HEK293 (cell line): ENCODE data around the gene GPAM.
A peak's percentile ranks its signal among the peaks of the same experiment; 100 is the strongest.
"Not testable (repeated sequence)": the region's sequence is repeated elsewhere in the genome, so short reads cannot be mapped to it uniquely, and the experiment has no call there.

ENCODE experiments used
- CTCF ChIA-PET: fragments of 350-600 bp; formaldehyde crosslinking; extraction: SDS; loops from one replicate; lab custom pipeline; 2021; ENCODE audit warnings: antibody characterized with exemption; lab: Yijun Ruan, JAX
- POLR2A ChIA-PET: fragments of 300-600 bp; formaldehyde crosslinking; extraction: SDS; loops from one replicate; lab custom pipeline; 2020; ENCODE audit warnings: antibody characterized with exemption, inconsistent platforms; lab: Yijun Ruan, JAX
- H3K27ac ChIP-seq: fragments of 200-500 bp; sonication (Bioruptor generic); 2 replicates; pipeline ENCODE4 v1.5.1; 2014; ENCODE audit warnings: low read depth, low read length, control low read depth, inconsistent platforms; ENCODE audit errors: extremely low read depth
- H3K36me3 ChIP-seq, 2 experiments: fragments of 200-500 bp in 1 of 2; sonication (Bioruptor generic) in 1 of 2; 1 replicate in 1 of 2; 2 replicates in 1 of 2; pipeline ENCODE4 v1.5.1; 2014 to 2017; ENCODE audit warnings: inconsistent platforms in 2 of 2, low read length in 2 of 2; ENCODE audit not compliant: control insufficient read depth in 2 of 2, insufficient read depth in 1 of 2
- H3K4me1 ChIP-seq: fragments of 200-500 bp; sonication (Bioruptor generic); 2 replicates; pipeline ENCODE4 v1.5.1; 2014; ENCODE audit warnings: mild to moderate bottlenecking, low read length, inconsistent platforms; ENCODE audit not compliant: control insufficient read depth, insufficient read depth
- H3K4me3 ChIP-seq: 2 replicates; pipeline ENCODE4 v1.5.1; 2011; ENCODE audit warnings: low read depth, mild to moderate bottlenecking, control low read depth, low read length, moderate library complexity
- H3K9me3 ChIP-seq: fragments of 200-500 bp; sonication (Bioruptor generic); 2 replicates; pipeline ENCODE4 v1.5.1; 2014; ENCODE audit warnings: low read depth, low read length, inconsistent platforms; ENCODE audit not compliant: control insufficient read depth, insufficient read depth
- BCL11B ChIP-seq: fragments of 450-650 bp; formaldehyde crosslinking; IDR thresholded peaks from 2 replicates; pipeline ENCODE4 v1.5.1; 2016; ENCODE audit warnings: low read depth, missing biosample characterization, missing genetic modification characterization
- RBAK ChIP-seq: fragments of 450-650 bp; formaldehyde crosslinking; IDR thresholded peaks from 2 replicates; pipeline ENCODE4 v1.5.1; 2016; ENCODE audit warnings: missing biosample characterization, missing genetic modification characterization
- SETDB1 ChIP-seq: IDR thresholded peaks from one replicate; pipeline ENCODE4 v1.6.1; 2017; ENCODE audit warnings: mild to moderate bottlenecking, low read length, moderate library complexity, mixed read lengths; ENCODE audit not compliant: insufficient read length
- ZBTB49 ChIP-seq: fragments of 450-650 bp; formaldehyde crosslinking; IDR thresholded peaks from 2 replicates; pipeline ENCODE4 v1.5.1; 2016; ENCODE audit warnings: missing biosample characterization, missing genetic modification characterization, low read depth
- ZFP37 ChIP-seq: fragments of 450-650 bp; formaldehyde crosslinking; IDR thresholded peaks from 2 replicates; pipeline ENCODE4 v1.5.1; 2016; ENCODE audit warnings: missing biosample characterization, missing genetic modification characterization
- ZNF146 ChIP-seq: fragments of 450-650 bp; formaldehyde crosslinking; IDR thresholded peaks from 2 replicates; pipeline ENCODE4 v1.5.1; 2016; ENCODE audit warnings: missing biosample characterization, missing genetic modification characterization
- ZNF211 ChIP-seq: fragments of 450-650 bp; formaldehyde crosslinking; IDR thresholded peaks from 2 replicates; pipeline ENCODE4 v1.5.1; 2016; ENCODE audit warnings: low read depth, missing biosample characterization, missing genetic modification characterization
- ZNF292 ChIP-seq: fragments of 450-650 bp; formaldehyde crosslinking; IDR thresholded peaks from 2 replicates; pipeline ENCODE4 v1.5.1; 2016; ENCODE audit warnings: low read depth, missing biosample characterization, missing genetic modification characterization, borderline replicate concordance
- ZNF37A ChIP-seq: fragments of 450-650 bp; IDR thresholded peaks from 2 replicates; pipeline ENCODE4 v1.5.1; 2018; ENCODE audit warnings: missing biosample characterization, missing genetic modification characterization
- ZNF510 ChIP-seq: fragments of 450-650 bp; formaldehyde crosslinking; IDR thresholded peaks from 2 replicates; pipeline ENCODE4 v1.5.1; 2018; ENCODE audit warnings: mild to moderate bottlenecking, missing genetic modification characterization, missing biosample characterization; ENCODE audit not compliant: insufficient replicate concordance
- ZNF548 ChIP-seq: fragments of 450-650 bp; formaldehyde crosslinking; IDR thresholded peaks from 2 replicates; pipeline ENCODE4 v1.5.1; 2016; ENCODE audit warnings: missing biosample characterization, missing genetic modification characterization
- ZNF626 ChIP-seq: fragments of 450-650 bp; sonication (Bioruptor Pico); formaldehyde crosslinking; IDR thresholded peaks from 2 replicates; pipeline ENCODE4 v1.5.1; 2018; ENCODE audit warnings: missing biosample characterization, missing genetic modification characterization, inconsistent platforms
- ZNF660 ChIP-seq: fragments of 450-650 bp; IDR thresholded peaks from 2 replicates; pipeline ENCODE4 v1.5.1; 2018; ENCODE audit warnings: missing biosample characterization, mild to moderate bottlenecking, missing genetic modification characterization
- ZNF670 ChIP-seq: fragments of 450-650 bp; formaldehyde crosslinking; IDR thresholded peaks from 2 replicates; pipeline ENCODE4 v1.5.1; 2016; ENCODE audit warnings: missing biosample characterization, missing genetic modification characterization, low read depth
- ZNF692 ChIP-seq: fragments of 450-650 bp; formaldehyde crosslinking; IDR thresholded peaks from 2 replicates; pipeline ENCODE4 v1.5.1; 2016; ENCODE audit warnings: missing biosample characterization, missing genetic modification characterization
- ZNF776 ChIP-seq: fragments of 450-650 bp; formaldehyde crosslinking; IDR thresholded peaks from 2 replicates; pipeline ENCODE4 v1.5.0; 2017; ENCODE audit warnings: missing biosample characterization, missing genetic modification characterization, borderline replicate concordance
- ZNF792 ChIP-seq: fragments of 450-650 bp; formaldehyde crosslinking; IDR thresholded peaks from 2 replicates; pipeline ENCODE4 v1.5.1; 2016; ENCODE audit warnings: missing biosample characterization, missing genetic modification characterization
- ZSCAN23 ChIP-seq: fragments of 450-650 bp; formaldehyde crosslinking; IDR thresholded peaks from 2 replicates; pipeline ENCODE4 v1.5.1; 2016; ENCODE audit warnings: missing biosample characterization, missing genetic modification characterization
- ZSCAN30 ChIP-seq: fragments of 450-650 bp; IDR thresholded peaks from 2 replicates; pipeline ENCODE4 v1.5.1; 2018; ENCODE audit warnings: missing biosample characterization, mild to moderate bottlenecking, missing genetic modification characterization, moderate library complexity
- ZSCAN4 ChIP-seq: fragments of 450-650 bp; formaldehyde crosslinking; IDR thresholded peaks from 2 replicates; pipeline ENCODE4 v1.5.1; 2017; ENCODE audit warnings: missing biosample characterization, missing genetic modification characterization
- TF ChIP-seq, protein P1 (sequence below): fragments of 450-650 bp; formaldehyde crosslinking; optimal IDR thresholded peaks from 2 replicates; pipeline ENCODE3; 2016; ENCODE audit warnings: missing biosample characterization, mild to moderate bottlenecking, missing genetic modification characterization
- TF ChIP-seq, protein P2 (sequence below): fragments of 450-650 bp; formaldehyde crosslinking; IDR thresholded peaks from 2 replicates; pipeline ENCODE4 v1.5.0; 2017; ENCODE audit warnings: missing biosample characterization, missing genetic modification characterization, borderline replicate concordance

The GPAM gene

GRCh38 chr10:112197662-112198061, 14.1 kb upstream of the GPAM start:
- CTCF ChIA-PET, POLR2A ChIA-PET: not testable (repeated sequence)
- peak; percentile 64; the same call in 1 of the 2 replicates for TF ChIP-seq ZNF146 (tag by site-specific recombination)

DNA sequence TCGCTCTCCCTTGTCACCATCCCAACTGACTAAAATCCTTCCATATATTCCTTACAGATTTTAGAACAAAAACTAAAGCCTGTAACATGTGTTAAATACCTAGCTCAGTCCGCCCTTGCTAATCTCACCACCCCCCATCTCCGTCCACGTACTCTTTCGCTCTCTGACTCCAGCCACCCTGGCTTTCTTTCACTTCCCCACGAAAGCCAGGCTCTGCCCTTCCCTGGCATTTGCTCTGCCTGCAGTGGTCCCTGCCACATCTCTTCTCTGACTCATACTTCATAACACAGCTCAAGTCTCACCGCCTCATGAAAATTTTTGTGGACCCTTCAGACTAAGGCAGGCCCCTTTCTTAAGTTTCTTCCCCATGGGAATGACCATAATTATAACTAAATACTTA, 11.7 kb upstream of the GPAM start:
- TF ChIP-seq ZNF211 (tag by site-specific recombination) (no peak), SETDB1 (no peak), ZNF510 (tag by site-specific recombination) (no peak), ZNF37A (tag by site-specific recombination) (no peak), ZBTB49 (tag by site-specific recombination) (no peak), ZNF660 (tag by site-specific recombination) (no peak)
- TF ChIP-seq, protein P1, sequence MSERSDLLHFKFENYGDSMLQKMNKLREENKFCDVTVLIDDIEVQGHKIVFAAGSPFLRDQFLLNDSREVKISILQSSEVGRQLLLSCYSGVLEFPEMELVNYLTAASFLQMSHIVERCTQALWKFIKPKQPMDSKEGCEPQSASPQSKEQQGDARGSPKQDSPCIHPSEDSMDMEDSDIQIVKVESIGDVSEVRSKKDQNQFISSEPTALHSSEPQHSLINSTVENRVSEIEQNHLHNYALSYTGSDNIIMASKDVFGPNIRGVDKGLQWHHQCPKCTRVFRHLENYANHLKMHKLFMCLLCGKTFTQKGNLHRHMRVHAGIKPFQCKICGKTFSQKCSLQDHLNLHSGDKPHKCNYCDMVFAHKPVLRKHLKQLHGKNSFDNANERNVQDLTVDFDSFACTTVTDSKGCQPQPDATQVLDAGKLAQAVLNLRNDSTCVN: no peak
- TF ChIP-seq, protein P2, sequence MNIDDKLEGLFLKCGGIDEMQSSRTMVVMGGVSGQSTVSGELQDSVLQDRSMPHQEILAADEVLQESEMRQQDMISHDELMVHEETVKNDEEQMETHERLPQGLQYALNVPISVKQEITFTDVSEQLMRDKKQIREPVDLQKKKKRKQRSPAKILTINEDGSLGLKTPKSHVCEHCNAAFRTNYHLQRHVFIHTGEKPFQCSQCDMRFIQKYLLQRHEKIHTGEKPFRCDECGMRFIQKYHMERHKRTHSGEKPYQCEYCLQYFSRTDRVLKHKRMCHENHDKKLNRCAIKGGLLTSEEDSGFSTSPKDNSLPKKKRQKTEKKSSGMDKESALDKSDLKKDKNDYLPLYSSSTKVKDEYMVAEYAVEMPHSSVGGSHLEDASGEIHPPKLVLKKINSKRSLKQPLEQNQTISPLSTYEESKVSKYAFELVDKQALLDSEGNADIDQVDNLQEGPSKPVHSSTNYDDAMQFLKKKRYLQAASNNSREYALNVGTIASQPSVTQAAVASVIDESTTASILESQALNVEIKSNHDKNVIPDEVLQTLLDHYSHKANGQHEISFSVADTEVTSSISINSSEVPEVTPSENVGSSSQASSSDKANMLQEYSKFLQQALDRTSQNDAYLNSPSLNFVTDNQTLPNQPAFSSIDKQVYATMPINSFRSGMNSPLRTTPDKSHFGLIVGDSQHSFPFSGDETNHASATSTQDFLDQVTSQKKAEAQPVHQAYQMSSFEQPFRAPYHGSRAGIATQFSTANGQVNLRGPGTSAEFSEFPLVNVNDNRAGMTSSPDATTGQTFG (tag by site-specific recombination): no peak
- Histone ChIP-seq H3K27ac (no peak overlapping the region), H3K4me1 (no peaks in the 10 kb centered on the region), H3K36me3 (no peaks in the 10 kb centered on the region), H3K4me3 (no peak overlapping the region), H3K9me3 (no peaks in the 10 kb centered on the region)
- POLR2A ChIA-PET: no interaction called here
- CTCF ChIA-PET: interaction anchor here (0.6 to 1.2 kb wide), 2 partner anchors 16 to 58 kb away, joined by 3 to 4 read pairs; no protein-coding TSS in a partner anchor

More at GRCh38 chr10:112197662-112198061, 14.1 kb upstream of the GPAM start:
- not testable (repeated sequence) for H3K4me1 ChIP-seq, H3K36me3 ChIP-seq, H3K9me3 ChIP-seq, H3K4me3 ChIP-seq, H3K27ac ChIP-seq

DNA sequence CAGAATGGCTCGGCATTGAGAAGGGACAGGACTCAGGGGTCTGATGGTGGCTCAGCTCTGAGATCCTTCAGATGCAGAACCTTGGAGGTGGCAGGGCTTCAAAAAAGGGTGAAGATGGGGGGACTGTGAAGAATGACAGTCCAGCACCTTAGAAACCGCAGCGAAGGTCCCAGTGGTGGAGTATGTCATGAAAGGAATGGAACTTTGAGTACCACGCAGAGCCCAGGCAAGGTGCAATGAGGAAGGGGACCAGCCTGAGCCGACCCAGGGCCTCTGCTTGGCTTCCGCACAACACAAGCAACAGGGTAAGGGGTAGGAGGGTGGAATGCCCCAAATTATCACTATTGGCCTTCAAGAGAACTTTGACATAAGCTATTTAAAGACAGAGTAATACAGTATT, 8.2 kb upstream of the GPAM start:
- H3K36me3 ChIP-seq: no peaks in the 10 kb centered on the region
- ChIA-PET CTCF (interaction anchor here (1.1 kb wide), 1 partner anchor 51 kb away, joined by 5 read pairs; no protein-coding TSS in a partner anchor), POLR2A (no interaction called here)
- H3K9me3 ChIP-seq: no peaks in the 10 kb centered on the region
- no peak overlapping the region for H3K27ac ChIP-seq
- no peaks in the 10 kb centered on the region for H3K4me1 ChIP-seq
- no peak overlapping the region for H3K4me3 ChIP-seq
- no peak for TF ChIP-seq RBAK (tag by site-specific recombination)
- no peak for TF ChIP-seq ZNF792 (tag by site-specific recombination)
- no peak for TF ChIP-seq ZNF692 (tag by site-specific recombination)
- TF ChIP-seq BCL11B (tag by site-specific recombination): no peak
- no peak for TF ChIP-seq ZNF510 (tag by site-specific recombination)
- TF ChIP-seq ZFP37: no peak
- TF ChIP-seq ZNF626: no peak
- no peak for TF ChIP-seq ZSCAN23
- TF ChIP-seq ZNF776 (tag by site-specific recombination): no peak
- TF ChIP-seq ZNF292: no peak
- TF ChIP-seq ZNF670 (tag by site-specific recombination): no peak
- TF ChIP-seq ZSCAN4 (tag by site-specific recombination): no peak
- TF ChIP-seq ZNF548 (tag by site-specific recombination): no peak
- TF ChIP-seq ZSCAN30 (tag by site-specific recombination): no peak
